Mucosa of gallbladder (tissue), 1 donor: ENCODE results near the gene TMF1. TPM values are rescaled to one million over a fixed set of nuclear protein-coding genes. Genes with fewer than 3 reads are reported as not detected.

Experiments used
- DNase-seq: peaks from one replicate; pipeline ENCODE4 v3.0.0-alpha.2; 2020; ENCODE audit warnings: low spot score
- total RNA-seq: library from RNA; stranded (reverse); gene quantifications from one replicate; pipeline ENCODE4 v1.2.1, GENCODE V29; 2021
- donor health status: DM: no; HTN: no; CAD: no.

The TMF1 gene, protein sequence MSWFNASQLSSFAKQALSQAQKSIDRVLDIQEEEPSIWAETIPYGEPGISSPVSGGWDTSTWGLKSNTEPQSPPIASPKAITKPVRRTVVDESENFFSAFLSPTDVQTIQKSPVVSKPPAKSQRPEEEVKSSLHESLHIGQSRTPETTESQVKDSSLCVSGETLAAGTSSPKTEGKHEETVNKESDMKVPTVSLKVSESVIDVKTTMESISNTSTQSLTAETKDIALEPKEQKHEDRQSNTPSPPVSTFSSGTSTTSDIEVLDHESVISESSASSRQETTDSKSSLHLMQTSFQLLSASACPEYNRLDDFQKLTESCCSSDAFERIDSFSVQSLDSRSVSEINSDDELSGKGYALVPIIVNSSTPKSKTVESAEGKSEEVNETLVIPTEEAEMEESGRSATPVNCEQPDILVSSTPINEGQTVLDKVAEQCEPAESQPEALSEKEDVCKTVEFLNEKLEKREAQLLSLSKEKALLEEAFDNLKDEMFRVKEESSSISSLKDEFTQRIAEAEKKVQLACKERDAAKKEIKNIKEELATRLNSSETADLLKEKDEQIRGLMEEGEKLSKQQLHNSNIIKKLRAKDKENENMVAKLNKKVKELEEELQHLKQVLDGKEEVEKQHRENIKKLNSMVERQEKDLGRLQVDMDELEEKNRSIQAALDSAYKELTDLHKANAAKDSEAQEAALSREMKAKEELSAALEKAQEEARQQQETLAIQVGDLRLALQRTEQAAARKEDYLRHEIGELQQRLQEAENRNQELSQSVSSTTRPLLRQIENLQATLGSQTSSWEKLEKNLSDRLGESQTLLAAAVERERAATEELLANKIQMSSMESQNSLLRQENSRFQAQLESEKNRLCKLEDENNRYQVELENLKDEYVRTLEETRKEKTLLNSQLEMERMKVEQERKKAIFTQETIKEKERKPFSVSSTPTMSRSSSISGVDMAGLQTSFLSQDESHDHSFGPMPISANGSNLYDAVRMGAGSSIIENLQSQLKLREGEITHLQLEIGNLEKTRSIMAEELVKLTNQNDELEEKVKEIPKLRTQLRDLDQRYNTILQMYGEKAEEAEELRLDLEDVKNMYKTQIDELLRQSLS
- total RNA-seq, result 38.4 TPM

DNA sequence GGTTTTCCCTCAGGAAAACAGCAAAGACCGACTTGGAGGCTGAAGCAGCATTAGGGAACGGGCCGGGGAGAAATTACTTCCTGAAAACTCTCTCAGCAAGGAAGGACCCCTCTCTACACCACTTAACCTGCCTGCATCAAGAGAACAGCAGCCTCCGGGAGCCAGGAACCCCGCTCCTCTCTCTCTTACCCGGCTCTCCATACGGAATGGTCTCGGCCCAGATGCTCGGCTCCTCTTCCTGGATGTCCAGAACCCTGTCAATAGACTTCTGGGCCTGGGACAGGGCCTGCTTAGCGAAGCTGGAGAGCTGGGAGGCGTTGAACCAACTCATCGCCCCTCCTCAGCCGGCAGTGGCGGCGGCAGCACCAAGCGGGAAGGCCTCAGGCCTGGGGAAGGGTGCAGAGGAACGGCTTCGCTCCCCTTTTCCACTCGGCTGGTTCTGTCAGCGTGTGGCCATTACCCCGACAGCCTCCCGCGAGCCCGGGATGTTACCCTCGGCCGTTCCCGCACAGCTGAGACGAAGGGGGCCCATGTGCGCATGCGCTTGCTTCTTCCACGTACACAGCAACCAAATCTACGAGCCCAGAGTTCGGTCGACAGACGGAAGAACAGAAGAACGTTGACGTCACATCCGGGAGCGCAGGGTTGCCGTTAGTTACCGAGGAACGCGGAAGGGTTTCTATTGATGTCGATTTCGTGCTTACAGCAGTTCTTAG is at the start of gene TMF1:
Gene TMF1 (minus strand): TSS at position 578 of the 716 bp plus-strand sequence. CDS start 247 bp downstream, at position 331.
- peak; percentile 99 for DNase-seq

DNA sequence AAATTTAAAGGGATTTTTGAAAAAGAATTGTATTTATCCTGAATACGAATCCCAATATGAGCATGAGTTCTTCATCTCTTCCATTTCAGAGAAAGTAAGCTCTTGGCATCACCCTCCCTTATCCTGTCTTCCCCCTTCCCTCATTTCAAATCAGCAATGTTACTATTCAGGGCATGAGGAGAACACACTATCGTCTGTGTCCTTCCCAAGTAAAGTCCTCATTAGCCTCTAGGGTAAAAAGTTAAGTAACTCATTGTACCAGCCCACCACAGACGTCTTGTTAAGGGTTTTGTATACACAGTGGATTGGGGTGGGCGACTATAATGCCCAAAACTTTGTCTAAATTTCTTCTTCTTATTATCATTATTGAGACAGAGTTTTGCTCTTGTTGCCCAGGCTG is 47.4 kb upstream of the TMF1 start:
- no peak for DNase-seq

DNA sequence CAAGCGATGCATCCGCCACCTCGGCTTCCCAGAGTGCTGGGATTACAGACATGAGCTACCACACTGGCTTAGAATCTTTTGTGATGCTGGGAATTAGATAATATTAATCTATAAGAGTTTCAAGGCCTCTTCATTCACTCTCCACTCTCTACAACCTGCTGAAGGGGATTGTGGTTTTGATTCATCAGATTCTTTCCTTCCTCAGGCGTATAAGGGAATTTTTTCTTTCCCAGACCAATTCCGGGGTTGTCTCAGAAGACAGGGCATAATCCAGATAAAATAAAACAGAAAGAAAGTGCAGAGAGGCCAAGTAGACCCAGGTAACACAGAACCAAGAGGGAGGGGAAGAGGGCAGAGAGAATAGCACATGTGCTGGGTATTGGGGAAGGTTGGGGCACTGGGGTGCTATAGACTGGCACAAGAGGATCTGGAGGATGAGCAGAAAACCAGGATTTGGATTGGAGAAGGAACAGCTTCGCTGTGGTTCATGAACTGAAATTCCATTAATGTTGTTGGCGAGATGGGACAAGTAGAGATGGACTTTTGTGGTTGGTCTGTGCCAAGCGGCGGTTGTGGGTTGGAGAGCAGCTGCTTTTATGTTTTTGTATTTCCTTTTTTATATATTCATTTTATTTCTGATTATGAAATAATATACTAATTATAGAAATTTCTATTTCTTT is 45.4 kb upstream of the TMF1 start:
- no peak for DNase-seq

- no peak for DNase-seq
These were observed 44.2 kb upstream of the TMF1 start for GRCh38 chr3:69096299-69096698.

- DNase-seq, result no peak
These were observed 43.5 kb upstream of the TMF1 start for GRCh38 chr3:69095636-69096035.

- no peak for DNase-seq
These were observed 42.5 kb upstream of the TMF1 start for GRCh38 chr3:69094467-69095205.

DNA sequence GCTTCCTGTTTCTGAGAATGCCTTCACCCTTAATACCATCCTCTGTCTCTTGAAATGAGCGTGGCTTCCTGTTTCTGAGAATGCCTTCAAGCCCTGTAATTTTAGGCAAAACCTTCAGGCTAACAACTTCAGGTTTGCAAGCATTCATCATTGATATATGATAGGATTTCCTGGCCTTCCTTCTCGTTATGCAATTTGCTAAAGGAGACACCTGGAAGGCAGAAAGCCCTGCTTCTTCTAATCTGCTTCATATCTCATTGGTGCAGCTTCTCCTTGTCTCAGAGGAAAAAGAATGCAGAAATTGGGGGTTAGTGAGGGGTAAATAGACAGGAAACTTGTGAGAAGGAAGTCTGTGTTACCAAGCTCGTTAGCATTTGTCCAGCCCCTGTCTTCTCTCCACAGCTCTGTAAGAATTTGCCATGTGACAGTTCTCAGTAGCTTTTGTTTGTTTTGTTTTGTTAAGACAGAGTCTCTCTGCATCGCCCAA is 39.9 kb upstream of the TMF1 start:
- no peak for DNase-seq

DNA sequence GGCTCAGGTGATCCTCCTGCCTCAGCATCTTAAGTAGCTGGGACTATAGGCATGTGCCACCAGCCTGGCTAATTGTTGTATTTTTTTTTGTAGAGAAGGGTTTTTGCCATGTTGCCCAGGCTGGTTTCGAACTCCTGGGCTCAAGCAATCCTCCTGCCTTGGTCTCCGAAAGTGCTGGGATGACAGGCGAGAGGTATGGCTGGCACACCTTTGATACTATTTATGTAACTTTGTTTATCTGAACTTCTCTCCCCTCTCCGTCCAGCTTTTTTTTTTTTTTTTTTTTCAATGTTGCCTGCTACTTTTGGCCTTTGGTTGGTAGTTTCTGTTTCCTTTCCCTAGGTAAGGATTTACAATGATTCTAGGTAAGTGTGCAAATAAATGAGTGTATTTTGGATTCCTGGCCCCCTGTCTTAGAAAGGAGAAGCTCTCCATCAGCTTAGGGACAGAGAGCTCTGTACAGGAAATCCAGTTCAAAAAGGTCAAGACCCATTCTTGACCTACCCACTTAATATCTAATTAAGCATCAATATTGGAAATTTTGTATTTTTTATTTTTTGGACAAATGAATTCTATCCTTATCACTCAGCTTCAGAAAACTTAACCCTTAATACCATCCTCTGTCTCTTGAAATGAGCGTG is 39.4 kb upstream of the TMF1 start:
- no peak for DNase-seq

DNA sequence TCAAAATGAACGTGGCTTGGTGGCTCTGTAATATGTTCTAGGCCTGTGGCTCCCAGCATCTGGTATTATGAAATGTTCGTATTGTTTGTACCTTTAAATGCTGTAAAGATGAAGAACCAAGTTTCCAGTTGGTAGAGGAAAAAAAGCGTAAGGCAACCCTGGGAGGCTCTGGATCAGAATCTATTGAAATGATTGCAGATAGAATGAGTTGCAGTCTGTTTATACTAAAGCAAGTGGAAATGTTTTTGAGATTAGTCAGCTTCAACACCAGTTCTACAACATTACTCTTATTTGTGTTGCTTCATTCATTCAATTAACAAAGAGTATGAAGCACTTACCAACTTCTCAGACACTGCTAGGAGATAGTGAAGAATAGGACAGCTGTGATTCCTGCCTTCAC is 37.9 kb upstream of the TMF1 start:
- DNase-seq, result no peak

- DNase-seq, result no peak
These were observed 35.9 kb upstream of the TMF1 start for GRCh38 chr3:69088063-69088462.

GRCh38 chr3:69087030-69087791 is 35.1 kb upstream of the TMF1 start:
- DNase-seq, result no peak

DNA sequence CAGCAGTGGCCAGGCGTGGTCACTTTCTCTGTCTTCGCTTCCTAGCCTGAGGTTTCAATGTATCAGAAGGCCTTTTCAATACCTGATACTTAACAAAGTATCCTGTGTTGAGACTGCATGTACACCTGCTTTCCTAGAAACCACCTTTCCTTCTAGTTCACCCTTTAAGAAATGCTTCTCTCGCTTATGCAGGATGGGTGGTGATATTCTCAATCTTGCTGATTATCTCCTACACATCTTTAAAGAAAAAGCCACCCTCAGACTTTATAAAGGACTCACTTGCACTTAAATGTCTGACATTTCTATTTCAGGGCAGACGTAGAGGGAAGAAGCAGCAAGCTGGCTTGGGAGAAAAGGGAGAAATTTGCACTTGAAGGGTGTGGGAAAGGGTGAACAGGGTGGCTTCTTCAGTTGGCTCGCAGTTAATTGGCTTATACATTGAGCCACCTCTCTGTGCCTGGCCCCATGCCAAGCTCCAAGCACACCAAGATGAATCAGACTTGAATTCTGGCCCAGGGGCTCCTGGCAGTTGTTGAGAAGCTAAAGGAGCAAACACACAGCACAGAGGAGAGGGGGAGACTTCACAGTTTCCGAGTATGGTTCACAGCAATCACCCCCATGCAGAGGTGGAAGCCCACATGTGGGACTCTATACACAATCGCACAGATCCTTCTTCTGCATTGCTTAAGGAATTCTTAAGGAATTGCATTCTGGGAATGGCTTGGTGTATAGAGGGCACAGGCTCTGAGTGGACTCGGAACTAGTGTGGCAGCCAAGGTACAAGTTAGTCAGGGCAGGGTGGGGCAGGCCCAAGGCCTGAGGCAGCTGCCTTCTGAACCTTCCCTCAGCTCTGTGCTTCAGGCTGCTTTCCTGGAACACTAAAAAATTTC is 33.9 kb upstream of the TMF1 start:
- peak; percentile 89 for DNase-seq

DNA sequence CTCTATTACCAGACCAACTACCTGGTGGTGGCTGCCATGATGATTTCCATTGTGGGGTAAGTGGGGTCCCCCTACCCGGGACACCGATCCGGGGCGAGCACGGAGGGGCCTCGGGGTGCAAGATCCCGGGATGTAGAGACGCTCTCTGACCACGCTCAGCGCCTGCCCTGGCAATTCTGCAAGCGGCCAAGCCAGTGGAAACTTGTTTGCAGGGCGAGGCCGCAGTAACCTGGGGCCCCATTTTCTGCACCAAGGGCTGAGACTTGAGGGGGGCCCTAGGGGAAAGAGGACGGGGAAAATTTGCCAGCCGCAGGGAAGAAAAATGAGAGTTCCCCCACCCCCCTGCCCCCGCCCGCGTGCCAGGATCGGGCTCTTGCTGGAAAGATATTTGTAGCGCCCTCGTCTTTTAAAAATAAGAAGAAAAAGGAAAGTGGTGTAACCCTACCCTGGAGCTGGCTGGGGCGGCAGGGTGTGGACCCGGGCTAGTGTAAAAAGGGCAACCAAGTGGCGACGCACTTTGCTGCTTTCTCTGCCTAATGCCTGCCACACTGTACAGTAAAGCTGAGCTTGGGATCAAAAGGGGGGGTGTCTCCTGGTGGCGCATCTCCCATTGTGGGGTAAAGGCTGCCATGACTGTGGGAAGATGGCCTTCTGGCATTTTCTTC is 33.2 kb upstream of the TMF1 start:
- no peak for DNase-seq

DNA sequence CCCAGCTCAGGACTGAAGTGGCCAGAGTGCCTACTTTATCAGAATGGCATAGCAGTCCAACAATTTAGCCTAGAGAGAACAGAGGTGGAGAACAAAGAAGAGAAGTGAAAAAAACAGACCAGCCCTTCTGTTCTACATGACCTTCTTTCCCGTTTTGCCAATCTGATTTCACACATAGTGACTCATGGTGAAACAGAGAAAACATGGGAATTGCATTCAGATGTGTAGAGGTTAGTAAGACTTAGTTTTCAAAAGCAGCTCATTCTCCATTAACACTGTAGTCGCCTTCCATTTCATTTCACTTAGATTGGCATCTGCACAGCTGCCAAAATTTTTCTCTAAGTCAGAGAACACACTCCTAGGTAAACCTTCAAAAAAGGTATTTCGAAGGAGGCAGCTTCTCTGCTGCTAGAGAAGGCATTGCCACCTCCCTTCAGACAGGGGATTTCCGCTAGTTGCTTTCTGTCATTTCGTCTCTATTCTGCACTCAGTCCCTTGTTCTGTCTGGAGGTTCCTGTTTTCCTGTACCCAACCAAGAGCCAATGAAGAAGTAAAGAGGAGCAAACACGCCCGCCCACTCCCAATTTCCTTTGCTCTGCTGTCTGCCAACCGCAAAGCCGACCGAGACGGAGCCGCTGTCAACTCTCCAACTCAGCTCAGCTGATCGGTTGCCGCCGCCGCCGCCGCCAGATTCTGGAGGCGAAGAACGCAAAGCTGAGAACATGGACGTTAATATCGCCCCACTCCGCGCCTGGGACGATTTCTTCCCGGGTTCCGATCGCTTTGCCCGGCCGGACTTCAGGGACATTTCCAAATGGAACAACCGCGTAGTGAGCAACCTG is 32.4 kb upstream of the TMF1 start, which contains the start of gene ARL6IP5:
Gene ARL6IP5 (plus strand): TSS at position 612 of the 842 bp plus-strand sequence. CDS start 111 bp downstream, at position 723.
- DNase-seq, result peak; percentile 94

DNA sequence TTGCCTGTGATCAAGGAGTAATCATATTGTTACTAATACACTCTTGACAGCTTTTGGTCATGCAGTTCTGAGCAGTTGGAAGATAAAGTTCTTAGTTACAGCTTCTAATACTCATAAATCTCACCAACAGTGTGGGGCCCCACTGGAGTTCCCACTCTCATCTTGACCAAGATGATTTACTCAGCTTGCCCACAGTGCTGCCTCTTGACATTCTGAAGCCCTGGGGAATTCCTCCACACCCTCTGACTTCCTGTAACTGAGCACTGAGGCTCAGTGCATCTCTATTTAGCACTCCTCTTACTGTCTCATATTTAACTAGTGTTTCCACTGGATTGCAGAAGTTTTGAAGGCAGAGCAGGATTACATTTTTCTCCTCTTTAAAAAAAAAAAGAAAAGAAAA is 30.7 kb upstream of the TMF1 start:
- DNase-seq, result no peak

DNA sequence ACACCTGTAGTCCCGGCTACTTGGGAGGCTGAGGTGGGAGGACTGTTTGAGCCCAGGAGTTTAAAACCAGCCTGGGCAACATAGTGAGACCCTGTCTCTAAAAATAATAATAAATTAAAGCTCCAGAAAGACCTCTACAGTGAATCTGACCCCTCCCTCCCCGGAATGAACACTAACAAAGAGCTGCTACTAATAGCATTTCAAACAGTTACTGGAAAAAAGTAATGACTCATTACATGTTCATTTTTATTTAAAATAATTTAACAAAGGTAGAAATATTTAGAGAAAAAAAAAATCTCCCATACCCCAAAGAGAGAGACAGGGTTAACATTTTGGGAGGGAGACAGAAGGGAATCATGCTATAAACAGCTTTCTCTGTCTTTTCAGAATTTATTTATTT is 30.2 kb upstream of the TMF1 start:
- no peak for DNase-seq
